HepG2 (cell line): ENCODE data around the gene ARHGAP25.

Experiments
- GLMP ChIP-seq: sonication (generic); formaldehyde crosslinking; IDR thresholded peaks from 2 replicates; pipeline ENCODE4 v1.9.0; 2021; ENCODE audit warnings: missing genetic modification reagents, mild to moderate bottlenecking, borderline replicate concordance
- GZF1 ChIP-seq: sonication (generic); formaldehyde crosslinking; IDR thresholded peaks from 2 replicates; pipeline ENCODE4 v1.5.1; 2020; ENCODE audit warnings: mild to moderate bottlenecking, missing genetic modification reagents
- NBN ChIP-seq: fragments of 450-650 bp; conservative IDR thresholded peaks from 2 replicates; pipeline ENCODE4 v1.6.1; 2017
- SP140L ChIP-seq: sonication (generic); formaldehyde crosslinking; IDR thresholded peaks from 2 replicates; pipeline ENCODE4 v1.4.0; 2020; ENCODE audit warnings: missing genetic modification reagents, borderline replicate concordance

DNA sequence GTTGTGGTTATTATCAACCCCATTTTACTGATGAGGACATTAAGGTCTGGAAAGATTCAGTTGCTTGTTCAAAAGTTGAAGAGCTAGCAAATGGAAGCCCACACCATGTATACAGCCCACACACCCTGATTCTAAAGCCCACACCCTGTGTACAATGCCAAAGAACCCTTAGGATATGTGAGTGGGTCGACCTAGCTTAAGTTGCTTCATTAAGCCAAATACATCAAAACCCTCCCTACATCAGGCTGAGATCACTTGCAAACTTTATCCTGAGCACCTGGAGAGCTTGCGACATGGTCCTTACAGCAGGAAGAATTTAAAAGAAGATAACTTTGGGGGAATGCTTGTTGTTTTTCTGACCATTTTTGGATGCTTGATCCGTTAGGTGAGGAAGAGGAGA lies 435 bp upstream of the ARHGAP25 start:
- TF ChIP-seq GLMP (CRISPR knock-in tag) (no peak), GZF1 (CRISPR knock-in tag) (no peak), NBN (no peak), SP140L (CRISPR knock-in tag) (no peak)
